Epithelial cell of prostate (primary cell): ENCODE measurements around the gene TMEM94.
A peak's percentile ranks its signal among the peaks of the same experiment; 100 is the strongest.

Experiments
- DNase-seq: peaks from one replicate; pipeline ENCODE4 v3.0.0-alpha.2; 2011; ENCODE audit warnings: low read depth, low spot score
- H3K27ac ChIP-seq: fragments of 450-650 bp; 2 replicates; pipeline ENCODE4 v1.5.1; 2017; ENCODE audit warnings: mild to moderate bottlenecking

TMEM94 gene

DNA sequence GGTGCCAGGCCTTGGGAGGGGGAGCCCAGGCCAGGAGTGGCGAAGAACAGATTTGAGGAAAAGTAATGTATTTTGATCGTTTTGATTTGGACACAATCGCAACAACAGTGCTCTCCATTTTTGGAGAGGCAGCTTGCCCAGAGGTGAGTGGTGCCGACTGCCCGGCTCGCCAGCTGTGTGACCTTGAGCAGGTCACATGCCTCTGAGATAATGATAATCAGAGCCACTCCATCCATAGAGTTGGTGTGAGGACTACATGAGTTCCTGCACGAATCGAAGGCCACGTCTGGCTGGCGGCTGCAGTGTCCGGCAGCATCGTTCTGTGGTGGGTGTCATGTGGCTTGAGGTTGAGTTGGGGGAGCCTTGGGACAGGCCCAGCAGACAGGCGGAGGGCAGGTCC, 89.7 kb downstream of the TMEM94 start:
- no peak overlapping the region for H3K27ac ChIP-seq
- no peak for DNase-seq

DNA sequence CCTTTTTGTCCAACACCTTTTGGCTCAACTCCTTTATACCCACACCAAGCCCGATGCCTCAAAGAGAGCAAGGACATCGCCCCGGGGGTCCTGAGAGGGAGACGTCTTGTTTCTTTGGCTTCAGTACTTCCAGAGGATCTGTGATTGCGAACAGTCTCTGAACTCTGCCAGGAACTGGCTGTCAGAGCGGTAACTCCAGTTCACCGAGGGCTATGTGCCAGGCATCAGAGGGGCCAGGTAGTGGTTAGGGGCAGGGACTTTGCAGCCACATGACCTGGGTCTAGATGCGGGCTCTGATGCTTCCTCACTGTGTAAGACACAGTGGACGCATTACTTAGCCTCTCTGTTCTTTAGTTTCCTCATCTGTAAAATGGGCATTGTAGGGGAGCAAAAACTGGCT, 90.7 kb downstream of the TMEM94 start:
- no peak for DNase-seq
- H3K27ac ChIP-seq, result no peak overlapping the region

DNA sequence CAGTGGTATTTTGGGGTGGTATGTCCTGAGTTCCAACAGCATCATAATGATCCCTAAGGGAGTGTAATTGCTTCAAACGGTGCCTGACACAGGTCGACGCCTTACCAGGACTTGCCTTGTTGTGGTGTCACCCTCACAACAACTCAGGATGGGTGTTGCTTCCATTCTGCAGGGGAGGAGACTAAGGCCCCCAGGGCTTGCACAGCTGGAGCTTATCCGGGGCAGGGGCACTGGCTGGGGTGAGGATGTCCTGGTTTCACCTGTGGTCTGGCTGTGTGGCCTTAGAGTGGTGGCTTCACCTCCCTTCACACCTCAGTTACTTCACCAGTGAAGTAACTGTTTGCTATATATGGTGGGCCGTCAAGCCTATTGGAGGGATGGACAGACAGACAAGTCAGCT, 92.4 kb downstream of the TMEM94 start:
- DNase-seq, result no peak
- H3K27ac ChIP-seq, result peak overlapping the region; percentile 82
